SU-DHL-6 (cell line): Measurements from ENCODE around the gene NCOA3.

Source experiments
- H2AFZ ChIP-seq: fragments of 200-600 bp; sonication (generic); 2 replicates; pipeline ENCODE4 v1.6.1; 2014; ENCODE audit warnings: low read depth, mild to moderate bottlenecking, moderate library complexity, mixed read lengths, antibody characterized with exemption, low read length; ENCODE audit not compliant: severe bottlenecking
- H3F3A ChIP-seq: fragments of 200-600 bp; shearing (Covaris generic); 2 replicates; pipeline ENCODE4 v1.6.0; 2016; ENCODE audit warnings: antibody characterized with exemption, mild to moderate bottlenecking; ENCODE audit not compliant: insufficient read depth
- H3K27ac ChIP-seq: fragments of 200-600 bp; sonication (generic); 2 replicates; pipeline ENCODE4 v1.5.1; 2016; ENCODE audit warnings: low read depth, mild to moderate bottlenecking, low read length, moderate library complexity, mixed read lengths
- H3K27me3 ChIP-seq: fragments of 200-600 bp; sonication (generic), shearing (Covaris generic); 2 replicates; pipeline ENCODE4 v1.6.0; 2014; ENCODE audit warnings: mild to moderate bottlenecking, low read length
- H3K36me3 ChIP-seq: fragments of 200-600 bp; sonication (generic); 2 replicates; pipeline ENCODE4 v1.6.1; 2014; ENCODE audit warnings: mild to moderate bottlenecking, low read length, mixed read lengths
- H3K4me2 ChIP-seq: fragments of 300-600, 200-600 bp; shearing (Covaris generic), sonication (generic); 2 replicates; pipeline ENCODE4 v1.6.0; 2014; ENCODE audit warnings: low read length, low read depth, mild to moderate bottlenecking; ENCODE audit not compliant: poor library complexity, severe bottlenecking
- H3K4me3 ChIP-seq: fragments of 200-600 bp; sonication (generic); 2 replicates; pipeline ENCODE4 v1.5.1; 2014; ENCODE audit warnings: antibody characterized with exemption, low read length, mild to moderate bottlenecking, mixed read lengths; ENCODE audit not compliant: insufficient read depth, poor library complexity, severe bottlenecking
- H3K79me2 ChIP-seq: fragments of 200-600 bp; sonication (generic); 2 replicates; pipeline ENCODE4 v1.6.1; 2014; ENCODE audit warnings: mild to moderate bottlenecking, low read length, moderate library complexity; ENCODE audit not compliant: insufficient read depth
- H3K9ac ChIP-seq: fragments of 200-600 bp; sonication (generic); 2 replicates; pipeline ENCODE4 v1.7.0; 2014; ENCODE audit warnings: mild to moderate bottlenecking, low read length
- H3K9me2 ChIP-seq: fragments of 200-600 bp; sonication (generic); replicated peaks from 2 replicates; pipeline ENCODE4 v1.6.1; 2014; ENCODE audit warnings: low read length; ENCODE audit not compliant: insufficient read depth
- H3K9me3 ChIP-seq: fragments of 200-600 bp; sonication (generic); 2 replicates; pipeline ENCODE4 v1.6.1; 2014; ENCODE audit warnings: low read length, mixed read lengths; ENCODE audit not compliant: insufficient read depth
- H4K20me1 ChIP-seq: fragments of 200-600 bp; sonication (generic); 2 replicates; pipeline ENCODE4 v1.6.1; 2014; ENCODE audit warnings: low read depth, mild to moderate bottlenecking, antibody characterized with exemption, low read length, moderate library complexity, mixed read lengths
- EZH2phosphoT487 ChIP-seq: fragments of 200-600 bp; sonication (generic), shearing (Covaris generic); conservative IDR thresholded peaks from 2 replicates; pipeline ENCODE4 v1.6.1; 2018; ENCODE audit warnings: mild to moderate bottlenecking, antibody characterized with exemption, low read length, moderate library complexity, mixed read lengths
- TF ChIP-seq, protein P1 (sequence below): fragments of 200-600 bp; sonication (generic); IDR thresholded peaks from one replicate; pipeline ENCODE4 v1.5.1; 2017; ENCODE audit warnings: antibody characterized with exemption, mild to moderate bottlenecking, low read length, moderate library complexity; ENCODE audit not compliant: insufficient read depth, poor library complexity, severe bottlenecking

NCOA3 gene

DNA sequence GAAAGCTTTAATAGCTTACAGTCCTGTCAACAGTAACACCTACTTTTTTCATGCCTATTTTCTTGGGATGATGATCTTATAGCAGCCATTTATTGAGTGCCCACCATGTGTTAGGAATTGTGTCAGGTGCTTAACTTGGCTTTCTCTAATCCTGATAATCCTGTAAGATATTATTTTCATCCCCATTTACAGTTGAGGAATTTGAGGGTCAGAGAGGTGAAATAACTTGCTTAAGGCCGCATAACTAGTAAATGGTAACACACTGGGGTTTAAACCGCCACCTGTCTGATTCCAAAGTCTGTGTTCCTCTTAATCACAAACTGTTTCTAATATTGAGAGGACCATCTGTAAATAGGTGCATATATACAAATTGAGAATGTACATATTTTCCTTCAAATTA is 55.5 kb downstream of the NCOA3 start:
- TF ChIP-seq, protein P1, sequence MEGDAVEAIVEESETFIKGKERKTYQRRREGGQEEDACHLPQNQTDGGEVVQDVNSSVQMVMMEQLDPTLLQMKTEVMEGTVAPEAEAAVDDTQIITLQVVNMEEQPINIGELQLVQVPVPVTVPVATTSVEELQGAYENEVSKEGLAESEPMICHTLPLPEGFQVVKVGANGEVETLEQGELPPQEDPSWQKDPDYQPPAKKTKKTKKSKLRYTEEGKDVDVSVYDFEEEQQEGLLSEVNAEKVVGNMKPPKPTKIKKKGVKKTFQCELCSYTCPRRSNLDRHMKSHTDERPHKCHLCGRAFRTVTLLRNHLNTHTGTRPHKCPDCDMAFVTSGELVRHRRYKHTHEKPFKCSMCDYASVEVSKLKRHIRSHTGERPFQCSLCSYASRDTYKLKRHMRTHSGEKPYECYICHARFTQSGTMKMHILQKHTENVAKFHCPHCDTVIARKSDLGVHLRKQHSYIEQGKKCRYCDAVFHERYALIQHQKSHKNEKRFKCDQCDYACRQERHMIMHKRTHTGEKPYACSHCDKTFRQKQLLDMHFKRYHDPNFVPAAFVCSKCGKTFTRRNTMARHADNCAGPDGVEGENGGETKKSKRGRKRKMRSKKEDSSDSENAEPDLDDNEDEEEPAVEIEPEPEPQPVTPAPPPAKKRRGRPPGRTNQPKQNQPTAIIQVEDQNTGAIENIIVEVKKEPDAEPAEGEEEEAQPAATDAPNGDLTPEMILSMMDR = no peak
- TF ChIP-seq EZH2phosphoT487 = no peak
- no peaks in the 10 kb centered on the region for H3K27me3 ChIP-seq
- peaks cover 62% of the 10 kb centered on the region for H3F3A ChIP-seq
- peak overlapping the region; percentile 29 for H3K4me2 ChIP-seq
- peaks cover 53% of the 10 kb centered on the region for H4K20me1 ChIP-seq
- H3K79me2 ChIP-seq = peaks cover 89% of the 10 kb centered on the region
- H3K9me3 ChIP-seq = no peaks in the 10 kb centered on the region; the same call in 1 of the 2 replicates
- H3K27ac ChIP-seq = peak overlapping the region; percentile 32; the same call in 1 of the 2 replicates
- H3K9me2 ChIP-seq = no peaks in the 10 kb centered on the region
- no peak overlapping the region for H2AFZ ChIP-seq
- peaks cover 12% of the 10 kb centered on the region for H3K36me3 ChIP-seq
- no peak overlapping the region for H3K4me3 ChIP-seq
- no peak overlapping the region for H3K9ac ChIP-seq

DNA sequence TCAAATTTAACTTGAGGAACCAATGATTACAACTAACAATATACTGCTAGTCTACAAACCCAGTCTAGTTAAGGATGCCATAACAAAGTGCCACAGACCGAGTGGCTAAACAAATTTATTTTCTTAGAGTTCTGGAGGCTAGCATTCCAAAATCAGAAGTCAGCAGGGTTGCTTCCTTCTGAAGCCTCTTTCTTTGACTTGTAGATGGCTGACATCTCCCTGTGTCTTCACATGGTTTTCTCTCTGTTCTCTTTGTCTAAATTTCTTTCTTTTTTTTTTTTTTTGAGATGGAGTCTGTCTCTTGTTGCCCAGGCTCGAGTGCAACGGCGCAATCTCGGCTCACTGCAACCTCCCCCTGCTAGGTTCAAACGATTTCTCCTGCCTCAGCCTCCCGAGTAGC is 56.1 kb downstream of the NCOA3 start:
- TF ChIP-seq, protein P1 = no peak
- no peak for TF ChIP-seq EZH2phosphoT487

DNA sequence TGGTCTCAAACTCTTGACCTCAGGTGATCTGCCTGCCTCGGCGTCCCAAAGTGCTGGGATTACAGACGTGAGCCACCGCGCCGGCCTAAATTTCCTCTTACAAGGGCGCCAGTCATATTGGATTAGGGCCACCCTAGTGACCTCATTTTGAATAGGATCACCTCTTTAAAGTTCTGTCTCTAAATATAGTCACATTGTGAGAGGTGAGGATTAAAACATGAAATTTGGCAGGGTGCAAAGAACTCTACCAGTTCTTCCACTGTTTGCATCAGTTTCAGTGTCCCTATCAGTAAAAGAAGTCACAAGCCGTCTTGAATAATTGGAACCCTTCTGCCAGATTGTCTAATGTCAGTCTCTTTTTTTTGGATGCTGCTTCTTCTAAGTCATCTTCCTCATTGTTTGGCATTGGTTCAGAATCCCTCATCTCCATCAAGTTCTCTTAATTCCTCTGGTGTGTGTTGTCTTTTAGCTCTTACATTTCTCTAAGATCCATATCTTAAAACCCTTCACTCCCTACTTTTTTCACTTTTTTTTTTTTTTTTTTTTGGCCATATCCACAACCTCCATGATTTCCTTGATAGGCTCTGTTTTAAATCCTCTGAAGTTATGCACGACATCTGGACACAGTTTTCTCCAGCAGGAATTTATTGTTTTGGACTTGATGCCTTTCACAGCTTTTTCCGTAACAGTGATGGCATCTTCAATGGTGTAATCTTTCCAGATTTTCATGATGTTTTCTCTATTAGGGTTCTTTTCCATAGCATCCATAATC is 56.8 kb downstream of the NCOA3 start:
- Histone ChIP-seq H3K79me2 (peaks cover 91% of the 10 kb centered on the region), H3K9me2 (no peaks in the 10 kb centered on the region), H3K27me3 (no peaks in the 10 kb centered on the region), H3F3A (peaks cover 65% of the 10 kb centered on the region), H3K27ac (0 out of 2 replicates have a peak overlapping the region, but pooled peaks have one; percentile 15), H2AFZ (no peak overlapping the region), H3K4me2 (peak overlapping the region; percentile 39), H3K36me3 (peaks cover 11% of the 10 kb centered on the region), H3K4me3 (no peak overlapping the region), H3K9ac (no peak overlapping the region), H4K20me1 (peaks cover 60% of the 10 kb centered on the region), H3K9me3 (no peaks in the 10 kb centered on the region)
- TF ChIP-seq, protein P1 = no peak
- TF ChIP-seq EZH2phosphoT487 = no peak

More for the DNA sequence above, 56.1 kb downstream of the NCOA3 start:
- peaks cover 62% of the 10 kb centered on the region for H3F3A ChIP-seq
- peaks cover 89% of the 10 kb centered on the region for H3K79me2 ChIP-seq
- no peak overlapping the region for H3K4me3 ChIP-seq
- H3K9me3 ChIP-seq = no peaks in the 10 kb centered on the region; the same call in 1 of the 2 replicates
- peak overlapping the region; percentile 32; the same call in 1 of the 2 replicates for H3K27ac ChIP-seq
- peaks cover 54% of the 10 kb centered on the region for H4K20me1 ChIP-seq
- H3K9ac ChIP-seq = no peak overlapping the region
- no peak overlapping the region for H2AFZ ChIP-seq
- H3K36me3 ChIP-seq = peaks cover 9% of the 10 kb centered on the region
- H3K4me2 ChIP-seq = peak overlapping the region; percentile 29
- no peaks in the 10 kb centered on the region for H3K27me3 ChIP-seq
- no peaks in the 10 kb centered on the region for H3K9me2 ChIP-seq
